ENCODE data around the gene CCND2. TPM values are rescaled to one million over a fixed set of nuclear protein-coding genes. Genes with fewer than 3 reads are reported as not detected.

The CCND2 gene
- total RNA-seq, 1 donor from 2014 or later = 94.2 TPM

- Histone ChIP-seq H3K27me3 (peaks cover 7% of the 10 kb centered on the region), H3K27ac (no peak overlapping the region), H3K4me3 (no peak overlapping the region), H3K9me3 (no peaks in the 10 kb centered on the region), H3K36me3 (no peaks in the 10 kb centered on the region), H3K4me1 (no peaks in the 10 kb centered on the region)
- no peak for TF ChIP-seq CTCF (IDR thresholded peaks at IDR 0.05)
- DNase-seq (no peak), ATAC-seq (no peak)
- intact Hi-C loops (cut with DNase I) = no loop called here
These were observed 43.0 kb upstream of the CCND2 start for GRCh38 chr12:4230526-4230925.

GRCh38 chr12:4238577-4238976 is 35.0 kb upstream of the CCND2 start:
- no peak for TF ChIP-seq CTCF (IDR thresholded peaks at IDR 0.05)
- H3K9me3 ChIP-seq = no peaks in the 10 kb centered on the region
- no peaks in the 10 kb centered on the region for H3K27me3 ChIP-seq
- intact Hi-C loops (cut with DNase I) = no loop called here
- H3K4me1 ChIP-seq = no peaks in the 10 kb centered on the region
- H3K4me3 ChIP-seq = no peak overlapping the region
- no peak for ATAC-seq
- no peak overlapping the region for H3K27ac ChIP-seq
- no peaks in the 10 kb centered on the region for H3K36me3 ChIP-seq
- no peak for DNase-seq

DNA sequence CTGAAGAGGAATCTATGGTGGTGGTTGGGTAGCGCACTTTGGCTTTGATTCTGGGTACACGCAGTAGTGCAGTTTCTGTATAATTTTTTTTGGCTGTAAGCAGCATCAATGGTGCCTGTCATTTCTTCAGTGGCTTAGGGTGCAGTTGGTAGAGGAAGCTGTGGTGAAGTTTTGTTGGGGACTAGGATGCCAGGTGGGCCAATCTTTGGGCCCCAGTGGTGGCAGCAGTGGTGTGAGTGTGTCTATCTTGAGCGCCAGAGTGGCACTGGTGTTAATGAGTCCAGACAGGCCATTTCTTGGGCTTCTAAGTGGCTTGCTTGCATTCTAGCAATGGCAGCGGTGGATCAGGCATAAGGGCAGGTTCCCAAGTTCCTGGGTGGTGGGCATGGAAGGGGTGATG is 33.8 kb upstream of the CCND2 start:
- intact Hi-C loops (cut with DNase I) = no loop called here

GRCh38 chr12:4240161-4240783 is 33.3 kb upstream of the CCND2 start:
- peak; percentile 55 for ATAC-seq
- no peaks in the 10 kb centered on the region for H3K9me3 ChIP-seq

More for the DNA sequence above, 33.8 kb upstream of the CCND2 start:
- DNase-seq (no peak), ATAC-seq (no peak)
- no peaks in the 10 kb centered on the region for H3K4me1 ChIP-seq
- no peak for TF ChIP-seq CTCF (IDR thresholded peaks at IDR 0.05)
- H3K4me3 ChIP-seq = no peak overlapping the region
- no peaks in the 10 kb centered on the region for H3K27me3 ChIP-seq
- H3K36me3 ChIP-seq = no peaks in the 10 kb centered on the region
- H3K27ac ChIP-seq = no peak overlapping the region
- H3K9me3 ChIP-seq = no peaks in the 10 kb centered on the region

GRCh38 chr12:4240981-4241380 is 32.6 kb upstream of the CCND2 start:
- Histone ChIP-seq H3K36me3 (no peaks in the 10 kb centered on the region), H3K4me3 (no peak overlapping the region), H3K4me1 (no peaks in the 10 kb centered on the region), H3K27ac (no peak overlapping the region), H3K9me3 (no peaks in the 10 kb centered on the region), H3K27me3 (no peaks in the 10 kb centered on the region)
- ATAC-seq (no peak), DNase-seq (no peak)
- no peak for TF ChIP-seq CTCF (IDR thresholded peaks at IDR 0.05)
- intact Hi-C loops (cut with DNase I) = no loop called here

More at GRCh38 chr12:4240161-4240783, 33.3 kb upstream of the CCND2 start:
- no peak for DNase-seq
- Histone ChIP-seq H3K27me3 (no peaks in the 10 kb centered on the region), H3K36me3 (no peaks in the 10 kb centered on the region), H3K4me3 (no peak overlapping the region), H3K27ac (no peak overlapping the region), H3K4me1 (no peaks in the 10 kb centered on the region)
- intact Hi-C loops (cut with DNase I) = no loop called here
- TF ChIP-seq CTCF (IDR thresholded peaks at IDR 0.05) = no peak

DNA sequence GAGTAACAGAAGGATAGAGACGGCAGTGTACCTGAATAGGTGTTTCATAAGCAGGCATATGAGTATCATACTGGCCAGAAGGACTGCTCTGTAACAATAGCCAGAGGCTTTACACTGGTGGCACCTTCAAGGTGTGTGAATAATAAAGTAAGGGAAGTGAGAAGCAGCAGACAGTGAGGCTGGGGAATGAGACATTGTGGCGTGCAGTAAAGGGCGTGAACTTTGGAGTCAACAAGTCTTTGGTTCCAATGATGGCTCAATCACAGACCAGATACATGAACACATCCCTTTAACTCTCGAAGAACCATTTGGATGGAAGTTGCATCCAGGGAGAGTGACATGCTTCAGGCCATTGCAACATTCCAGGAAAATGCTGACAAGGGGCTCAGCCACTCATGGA is 32.0 kb upstream of the CCND2 start:
- ATAC-seq = no peak
- no peak for TF ChIP-seq CTCF (IDR thresholded peaks at IDR 0.05)
- Histone ChIP-seq H3K36me3 (no peaks in the 10 kb centered on the region), H3K4me3 (no peak overlapping the region), H3K27me3 (no peaks in the 10 kb centered on the region), H3K9me3 (no peaks in the 10 kb centered on the region), H3K27ac (no peak overlapping the region), H3K4me1 (no peaks in the 10 kb centered on the region)
- intact Hi-C loops (cut with DNase I) = no loop called here
- no peak for DNase-seq

All from upper lobe of right lung (tissue), 1 donor.